ENCODE measurements around the gene CASTOR2. TPM values are rescaled to one million over a fixed set of nuclear protein-coding genes. Genes with fewer than 3 reads are reported as not detected.
"Not testable (repeated sequence)": the region's sequence is repeated elsewhere in the genome, so short reads cannot be mapped to it uniquely, and the experiment has no call there.

The CASTOR2 gene
- total and polyA plus RNA-seq, 12 donors, result 0.47 to 48.4 (median 17.3) TPM

- TF ChIP-seq, protein P1, sequence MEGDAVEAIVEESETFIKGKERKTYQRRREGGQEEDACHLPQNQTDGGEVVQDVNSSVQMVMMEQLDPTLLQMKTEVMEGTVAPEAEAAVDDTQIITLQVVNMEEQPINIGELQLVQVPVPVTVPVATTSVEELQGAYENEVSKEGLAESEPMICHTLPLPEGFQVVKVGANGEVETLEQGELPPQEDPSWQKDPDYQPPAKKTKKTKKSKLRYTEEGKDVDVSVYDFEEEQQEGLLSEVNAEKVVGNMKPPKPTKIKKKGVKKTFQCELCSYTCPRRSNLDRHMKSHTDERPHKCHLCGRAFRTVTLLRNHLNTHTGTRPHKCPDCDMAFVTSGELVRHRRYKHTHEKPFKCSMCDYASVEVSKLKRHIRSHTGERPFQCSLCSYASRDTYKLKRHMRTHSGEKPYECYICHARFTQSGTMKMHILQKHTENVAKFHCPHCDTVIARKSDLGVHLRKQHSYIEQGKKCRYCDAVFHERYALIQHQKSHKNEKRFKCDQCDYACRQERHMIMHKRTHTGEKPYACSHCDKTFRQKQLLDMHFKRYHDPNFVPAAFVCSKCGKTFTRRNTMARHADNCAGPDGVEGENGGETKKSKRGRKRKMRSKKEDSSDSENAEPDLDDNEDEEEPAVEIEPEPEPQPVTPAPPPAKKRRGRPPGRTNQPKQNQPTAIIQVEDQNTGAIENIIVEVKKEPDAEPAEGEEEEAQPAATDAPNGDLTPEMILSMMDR (IDR thresholded peaks at IDR 0.05), result no peak
- no peak for TF ChIP-seq POLR2A (IDR thresholded peaks at IDR 0.05)
- H3K9me3 ChIP-seq (replicated peaks in 1 of 3), result no peaks in the 10 kb centered on the region
- no peak for DNase-seq
- peak overlapping the region in 3 of 5 donors; percentile 60 to 76 (median 68) for H3K27ac ChIP-seq
- peaks cover 17 to 18% of the 10 kb centered on the region in 2 donors for H3K4me1 ChIP-seq (replicated peaks in 1 of 2)
- H3K27me3 ChIP-seq, result no peaks in the 10 kb centered on the region
- intact Hi-C loops (cut with DNase I), result no loop called here
- WGBS, 4 donors, result 87 to 92% (median 90%) methylated on average over 4 of the region's 4 CpGs
- H3K36me3 ChIP-seq (replicated peaks in 1 of 2), result no peaks in the 10 kb centered on the region
- H3K4me3 ChIP-seq, result no peak overlapping the region
These were observed 28.6 kb downstream of the CASTOR2 start for GRCh38 chr7:74993121-74993520.

- H3K27ac ChIP-seq, result peak overlapping the region in 4 of 5 donors; percentile 33 to 84 (median 72)
- H3K36me3 ChIP-seq (replicated peaks in 1 of 2); H3K9me3 ChIP-seq (replicated peaks in 1 of 3); H3K27me3 ChIP-seq; H3K4me3 ChIP-seq; intact Hi-C loops (cut with DNase I): not testable (repeated sequence)
- 66 to 70% (median 68%) methylated on average over 17 of the region's 17 CpGs for WGBS, 4 donors
- peaks cover 17 to 18% of the 10 kb centered on the region in 2 donors for H3K4me1 ChIP-seq (replicated peaks in 1 of 2)
- peak; percentile 44 to 73 (median 68) for DNase-seq
These were observed 30.5 kb downstream of the CASTOR2 start for GRCh38 chr7:74994869-74995543.

- Histone ChIP-seq H3K4me1 (replicated peaks in 1 of 2) (peaks cover 20 to 23% of the 10 kb centered on the region in 2 donors), H3K27ac (peak overlapping the region in 2 of 5 donors; percentile 13 to 45)
- H3K9me3 ChIP-seq (replicated peaks in 1 of 3); intact Hi-C loops (cut with DNase I); DNase-seq; H3K36me3 ChIP-seq (replicated peaks in 1 of 2); H3K4me3 ChIP-seq; H3K27me3 ChIP-seq: not testable (repeated sequence)
- 75 to 80% (median 78%) methylated on average over 4 to 5 of the region's 5 CpGs for WGBS, 4 donors
These were observed 31.9 kb downstream of the CASTOR2 start for GRCh38 chr7:74996361-74996760.

GRCh38 chr7:74997811-74998210, 33.3 kb downstream of the CASTOR2 start:
- H3K4me1 ChIP-seq (replicated peaks in 1 of 2), result peaks cover 20 to 23% of the 10 kb centered on the region in 2 donors
- 45 to 69% (median 50%) methylated on average over 6 to 8 of the region's 8 CpGs for WGBS, 4 donors
- H3K27me3 ChIP-seq; H3K4me3 ChIP-seq; intact Hi-C loops (cut with DNase I); H3K36me3 ChIP-seq (replicated peaks in 1 of 2); H3K9me3 ChIP-seq (replicated peaks in 1 of 3): not testable (repeated sequence)
- peak overlapping the region in 4 of 5 donors; percentile 7 to 55 (median 36) for H3K27ac ChIP-seq
- DNase-seq, result peak; percentile 34 to 91 (median 65)

DNA sequence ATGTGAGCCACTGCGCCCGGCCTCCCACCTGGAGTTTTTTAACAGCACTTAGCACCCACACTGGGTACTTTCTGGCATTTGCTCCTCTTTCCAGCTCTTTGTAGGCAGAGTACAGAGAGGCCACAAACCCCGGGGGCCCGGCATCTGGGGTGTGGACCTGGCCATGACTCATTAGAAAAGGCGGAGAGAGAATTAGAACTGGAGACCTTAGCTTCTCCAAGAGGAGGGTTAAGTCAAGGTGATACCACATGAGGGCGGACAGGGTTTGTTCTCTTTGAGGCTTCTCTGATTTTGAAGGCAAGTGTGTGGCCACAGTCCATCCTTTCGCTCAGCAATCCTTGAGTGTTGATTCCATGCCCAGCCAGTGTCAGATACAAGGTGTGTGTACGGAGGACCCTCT, 36.9 kb downstream of the CASTOR2 start:
- H3K36me3 ChIP-seq (replicated peaks in 1 of 2); H3K27me3 ChIP-seq; DNase-seq; H3K9me3 ChIP-seq (replicated peaks in 1 of 3); H3K4me3 ChIP-seq; intact Hi-C loops (cut with DNase I): not testable (repeated sequence)
- Histone ChIP-seq H3K4me1 (replicated peaks in 1 of 2) (peaks cover 6 to 12% of the 10 kb centered on the region in 2 donors), H3K27ac (peak overlapping the region in 2 of 5 donors; percentile 49 to 53)
- 79 to 89% (median 87%) methylated on average over 7 to 8 of the region's 8 CpGs for WGBS, 4 donors

GRCh38 chr7:75010036-75010435, 45.5 kb downstream of the CASTOR2 start:
- Histone ChIP-seq H3K36me3 (replicated peaks in 1 of 2) (no peaks in the 10 kb centered on the region), H3K27ac (no peak overlapping the region), H3K9me3 (replicated peaks in 1 of 3) (no peaks in the 10 kb centered on the region), H3K4me3 (no peak overlapping the region), H3K4me1 (replicated peaks in 1 of 2) (no peaks in the 10 kb centered on the region), H3K27me3 (no peaks in the 10 kb centered on the region)
- TF ChIP-seq, protein P1 (IDR thresholded peaks at IDR 0.05), result no peak
- no peak for TF ChIP-seq POLR2A (IDR thresholded peaks at IDR 0.05)
- no peak for DNase-seq
- 77 to 95% (median 94%) methylated on average over 2 of the region's 2 CpGs for WGBS, 4 donors
- intact Hi-C loops (cut with DNase I), result no loop called here

All from adrenal gland (tissue), 12 donors.